DND-41 (cell line): ENCODE results near the gene POLRMT.

ENCODE experiments used
- EZH2 ChIP-seq: IDR thresholded peaks from 3 replicates; pipeline ENCODE4 v1.6.1; 2012; ENCODE audit warnings: borderline replicate concordance, low read depth, mild to moderate bottlenecking, moderate library complexity, low read length, inconsistent platforms; ENCODE audit not compliant: severe bottlenecking
- TF ChIP-seq, protein P1 (sequence below): IDR thresholded peaks from 2 replicates; pipeline ENCODE4 v1.5.1; 2012; ENCODE audit warnings: borderline replicate concordance, low read length, moderate library complexity, mild to moderate bottlenecking; ENCODE audit not compliant: poor library complexity, severe bottlenecking; ENCODE audit errors: extremely low read depth

DNA sequence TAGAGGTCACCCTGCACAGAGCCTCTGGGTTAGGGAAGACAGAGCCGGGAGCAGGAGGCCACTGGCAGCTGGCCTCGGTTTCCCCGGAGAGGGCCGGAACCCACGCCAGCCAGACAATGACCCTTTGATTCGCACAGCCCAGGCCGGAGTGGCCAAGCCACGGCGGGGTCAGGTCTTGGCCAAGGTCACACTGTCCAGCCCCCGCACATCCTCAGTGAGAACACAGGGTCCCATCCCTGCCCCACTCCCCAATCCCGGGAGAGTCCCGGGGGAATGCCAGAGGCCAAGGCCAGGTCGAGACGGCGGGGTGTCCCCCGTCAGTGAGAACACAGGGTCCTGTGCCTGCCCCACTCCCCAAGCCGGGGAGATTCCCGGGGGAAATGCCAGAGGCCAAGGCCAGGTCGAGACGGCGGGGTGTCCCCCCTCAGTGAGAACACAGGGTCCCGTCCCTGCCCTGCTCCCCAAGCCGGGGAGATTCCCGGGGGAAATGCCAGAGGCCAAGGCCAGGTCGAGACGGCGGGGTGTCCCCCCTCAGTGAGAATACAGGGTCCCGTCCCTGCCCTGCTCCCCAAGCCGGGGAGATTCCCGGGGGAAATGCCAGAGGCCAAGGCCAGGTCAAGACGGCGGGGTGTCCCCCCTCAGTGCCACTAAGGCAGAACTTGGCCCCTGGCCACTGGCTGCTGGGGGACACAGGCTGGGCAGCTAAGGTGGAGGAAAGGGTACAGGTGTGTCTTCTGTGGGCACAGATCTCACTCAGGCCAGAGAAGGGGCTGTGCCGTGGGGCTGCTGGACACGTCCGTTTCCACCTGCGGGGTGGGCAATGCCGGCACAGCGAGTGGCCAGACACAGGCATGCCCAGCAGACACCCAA lies 41.2 kb upstream of the POLRMT start:
- TF ChIP-seq, protein P1, sequence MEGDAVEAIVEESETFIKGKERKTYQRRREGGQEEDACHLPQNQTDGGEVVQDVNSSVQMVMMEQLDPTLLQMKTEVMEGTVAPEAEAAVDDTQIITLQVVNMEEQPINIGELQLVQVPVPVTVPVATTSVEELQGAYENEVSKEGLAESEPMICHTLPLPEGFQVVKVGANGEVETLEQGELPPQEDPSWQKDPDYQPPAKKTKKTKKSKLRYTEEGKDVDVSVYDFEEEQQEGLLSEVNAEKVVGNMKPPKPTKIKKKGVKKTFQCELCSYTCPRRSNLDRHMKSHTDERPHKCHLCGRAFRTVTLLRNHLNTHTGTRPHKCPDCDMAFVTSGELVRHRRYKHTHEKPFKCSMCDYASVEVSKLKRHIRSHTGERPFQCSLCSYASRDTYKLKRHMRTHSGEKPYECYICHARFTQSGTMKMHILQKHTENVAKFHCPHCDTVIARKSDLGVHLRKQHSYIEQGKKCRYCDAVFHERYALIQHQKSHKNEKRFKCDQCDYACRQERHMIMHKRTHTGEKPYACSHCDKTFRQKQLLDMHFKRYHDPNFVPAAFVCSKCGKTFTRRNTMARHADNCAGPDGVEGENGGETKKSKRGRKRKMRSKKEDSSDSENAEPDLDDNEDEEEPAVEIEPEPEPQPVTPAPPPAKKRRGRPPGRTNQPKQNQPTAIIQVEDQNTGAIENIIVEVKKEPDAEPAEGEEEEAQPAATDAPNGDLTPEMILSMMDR = no peak
- no peak for TF ChIP-seq EZH2
